ENCODE results near the gene USP36. TPM values are rescaled to one million over a fixed set of nuclear protein-coding genes. Genes with fewer than 3 reads are reported as not detected.

The USP36 gene
- total RNA-seq, 4 donors from 2014 or later, result 13.2 to 38.9 (median 22.4) TPM

DNA sequence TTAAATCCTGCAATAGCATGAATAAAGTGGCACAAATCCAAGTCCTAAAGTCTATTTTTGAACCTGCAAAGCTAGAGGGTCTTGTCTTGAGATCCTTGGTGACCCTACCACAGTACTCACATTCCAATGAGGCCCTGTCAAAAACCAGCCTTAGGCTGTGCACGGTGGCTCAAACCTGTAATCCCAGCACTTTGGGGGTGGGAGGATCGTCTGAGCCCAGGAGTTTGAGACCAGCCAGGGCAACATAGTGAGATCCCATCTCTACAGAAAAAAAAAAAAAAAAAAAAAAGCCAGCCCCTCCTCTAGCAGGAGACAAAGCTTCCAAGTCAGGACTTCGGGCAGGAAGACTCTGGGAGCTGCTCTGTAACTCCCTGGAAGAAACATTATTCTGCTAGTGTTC, 74.8 kb downstream of the USP36 start:
- Histone ChIP-seq H3K27ac (peak overlapping the region; percentile 55 to 72 (median 60)), H3K4me1 (peaks cover 39 to 91% (median 55%) of the 10 kb centered on the region in 3 donors), H3K36me3 (no peaks in the 10 kb centered on the region), H3K27me3 (no peaks in the 10 kb centered on the region), H3K9me3 (no peaks in the 10 kb centered on the region), H3K4me3 (no peak overlapping the region)
- intact Hi-C loops (cut with DNase I), result no loop called here
- TF ChIP-seq POLR2A (IDR thresholded peaks at IDR 0.05), result no peak
- TF ChIP-seq, protein P1, sequence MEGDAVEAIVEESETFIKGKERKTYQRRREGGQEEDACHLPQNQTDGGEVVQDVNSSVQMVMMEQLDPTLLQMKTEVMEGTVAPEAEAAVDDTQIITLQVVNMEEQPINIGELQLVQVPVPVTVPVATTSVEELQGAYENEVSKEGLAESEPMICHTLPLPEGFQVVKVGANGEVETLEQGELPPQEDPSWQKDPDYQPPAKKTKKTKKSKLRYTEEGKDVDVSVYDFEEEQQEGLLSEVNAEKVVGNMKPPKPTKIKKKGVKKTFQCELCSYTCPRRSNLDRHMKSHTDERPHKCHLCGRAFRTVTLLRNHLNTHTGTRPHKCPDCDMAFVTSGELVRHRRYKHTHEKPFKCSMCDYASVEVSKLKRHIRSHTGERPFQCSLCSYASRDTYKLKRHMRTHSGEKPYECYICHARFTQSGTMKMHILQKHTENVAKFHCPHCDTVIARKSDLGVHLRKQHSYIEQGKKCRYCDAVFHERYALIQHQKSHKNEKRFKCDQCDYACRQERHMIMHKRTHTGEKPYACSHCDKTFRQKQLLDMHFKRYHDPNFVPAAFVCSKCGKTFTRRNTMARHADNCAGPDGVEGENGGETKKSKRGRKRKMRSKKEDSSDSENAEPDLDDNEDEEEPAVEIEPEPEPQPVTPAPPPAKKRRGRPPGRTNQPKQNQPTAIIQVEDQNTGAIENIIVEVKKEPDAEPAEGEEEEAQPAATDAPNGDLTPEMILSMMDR (IDR thresholded peaks at IDR 0.05), result no peak
- WGBS, 2 donors, result 32 to 45% methylated on average over 2 to 3 of the region's 3 CpGs
- DNase-seq, result no peak

DNA sequence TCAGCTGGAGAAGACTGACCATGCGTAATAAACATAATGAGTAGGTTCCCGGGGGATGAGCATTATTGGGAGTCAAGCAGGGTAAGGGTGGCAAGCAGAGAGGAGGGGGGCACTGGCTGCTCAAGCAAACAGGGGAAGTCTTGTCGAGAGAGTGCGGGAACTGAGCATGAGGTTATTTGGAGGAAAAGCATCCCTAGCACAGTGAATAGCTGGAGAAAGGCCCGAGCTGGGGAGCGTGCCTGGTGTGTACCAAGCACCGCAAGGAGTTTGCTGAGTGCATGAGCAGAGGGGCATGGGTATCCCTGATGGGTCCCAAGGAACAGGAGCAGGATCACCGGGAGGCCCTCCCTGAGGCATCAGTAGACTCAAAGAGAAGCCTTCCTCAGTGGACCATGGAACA, 75.7 kb downstream of the USP36 start:
- TF ChIP-seq, protein P1 (IDR thresholded peaks at IDR 0.05), result no peak
- no peak for TF ChIP-seq POLR2A (IDR thresholded peaks at IDR 0.05)
- WGBS, 2 donors, result 88 to 91% methylated on average over 8 of the region's 8 CpGs

DNA sequence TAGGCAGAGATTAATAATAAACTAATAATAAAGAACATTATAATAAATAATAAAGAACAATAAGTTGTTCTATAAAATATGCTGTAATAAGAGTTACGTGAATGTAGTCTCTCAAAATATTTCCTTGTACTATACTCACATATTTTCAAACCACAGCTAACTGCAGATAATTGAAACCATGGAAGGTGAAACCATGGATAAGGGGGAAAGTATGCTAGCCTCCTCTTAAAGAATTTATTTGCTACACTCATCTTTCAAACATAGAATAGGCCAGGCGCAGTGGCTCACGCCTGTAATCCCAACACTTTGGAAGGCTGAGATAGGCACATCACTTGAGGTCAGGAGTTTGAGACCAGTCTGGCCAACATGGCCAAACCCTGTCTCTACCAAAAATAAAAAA, 77.1 kb downstream of the USP36 start:
- peaks cover 30 to 91% (median 55%) of the 10 kb centered on the region in 3 donors for H3K4me1 ChIP-seq

More for the DNA sequence above, 75.7 kb downstream of the USP36 start:
- H3K27ac ChIP-seq, result no peak overlapping the region
- H3K27me3 ChIP-seq, result no peaks in the 10 kb centered on the region
- no peaks in the 10 kb centered on the region for H3K36me3 ChIP-seq
- no peaks in the 10 kb centered on the region for H3K9me3 ChIP-seq
- H3K4me1 ChIP-seq, result peaks cover 39 to 91% (median 56%) of the 10 kb centered on the region in 3 donors
- no peak for DNase-seq
- no peak overlapping the region for H3K4me3 ChIP-seq
- intact Hi-C loops (cut with DNase I), result no loop called here

DNA sequence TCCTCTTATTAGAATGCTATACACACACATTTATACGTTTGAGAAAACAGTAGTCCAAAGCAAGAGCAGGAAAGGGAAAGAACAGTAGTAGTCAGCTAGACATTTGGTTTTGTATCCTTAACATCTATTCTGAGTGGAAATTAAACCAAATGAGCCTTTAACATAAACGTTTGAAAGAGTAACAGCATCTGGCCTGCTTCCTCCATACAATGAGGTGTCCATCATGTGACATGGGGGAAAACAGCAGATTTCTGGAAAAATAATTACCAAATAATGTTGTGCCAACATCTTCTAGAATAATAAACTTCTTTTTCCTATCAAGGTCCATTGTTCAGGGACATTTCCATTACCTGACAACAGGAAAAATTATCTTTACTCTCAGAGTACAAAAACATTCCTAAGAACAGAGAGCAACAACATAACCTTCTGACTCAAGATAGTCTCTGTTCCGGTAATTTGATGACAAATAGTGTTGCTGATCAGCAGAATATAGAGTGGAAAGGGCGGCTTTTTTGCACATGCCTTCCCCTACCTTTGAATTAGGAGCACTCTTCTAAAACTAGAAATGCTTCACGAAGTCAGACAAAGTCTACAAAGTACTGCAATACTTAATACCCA, 78.7 kb downstream of the USP36 start:
- Histone ChIP-seq H3K4me3 (no peak overlapping the region), H3K9me3 (no peaks in the 10 kb centered on the region), H3K4me1 (peaks cover 20 to 90% (median 52%) of the 10 kb centered on the region in 3 donors), H3K27ac (peak overlapping the region in 3 of 4 donors; percentile 26 to 61 (median 45)), H3K36me3 (no peaks in the 10 kb centered on the region), H3K27me3 (no peaks in the 10 kb centered on the region)
- intact Hi-C loops (cut with DNase I), result no loop called here
- no peak for DNase-seq
- 46 to 50% methylated on average over 5 of the region's 5 CpGs for WGBS, 2 donors
- TF ChIP-seq, protein P1 (IDR thresholded peaks at IDR 0.05), result no peak
- no peak for TF ChIP-seq POLR2A (IDR thresholded peaks at IDR 0.05)

More for the DNA sequence above, 77.1 kb downstream of the USP36 start:
- Histone ChIP-seq H3K4me3 (no peak overlapping the region), H3K36me3 (no peaks in the 10 kb centered on the region), H3K9me3 (no peaks in the 10 kb centered on the region), H3K27me3 (no peaks in the 10 kb centered on the region), H3K27ac (no peak overlapping the region)
- DNase-seq, result no peak
- intact Hi-C loops (cut with DNase I), result no loop called here
- WGBS, 2 donors, result 94 to 97% methylated on average over 3 of the region's 3 CpGs
- TF ChIP-seq, protein P1 (IDR thresholded peaks at IDR 0.05), result no peak
- TF ChIP-seq POLR2A (IDR thresholded peaks at IDR 0.05), result no peak

DNA sequence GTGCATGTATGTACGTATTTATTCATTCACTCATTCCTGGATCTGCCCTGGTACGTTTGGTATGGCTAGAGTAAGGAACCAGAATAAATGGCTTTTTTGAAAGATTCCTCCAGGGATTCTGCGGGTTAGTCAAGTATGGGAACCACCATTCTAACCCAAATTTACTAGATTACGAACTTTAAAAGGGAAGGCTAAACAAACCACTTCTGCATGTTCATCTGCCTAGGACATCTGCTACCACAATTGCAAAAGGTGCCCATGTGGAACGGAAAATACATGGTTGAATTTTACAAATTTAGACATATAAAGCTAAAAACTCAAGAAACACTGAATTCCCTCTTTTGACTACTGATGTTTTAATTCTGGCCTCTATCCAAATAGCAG, 80.7 kb downstream of the USP36 start:
- Histone ChIP-seq H3K27me3 (no peaks in the 10 kb centered on the region), H3K9me3 (no peaks in the 10 kb centered on the region), H3K27ac (peak overlapping the region in 2 of 4 donors; percentile 51 to 77), H3K4me1 (peaks cover 7 to 75% (median 33%) of the 10 kb centered on the region in 3 donors), H3K4me3 (no peak overlapping the region), H3K36me3 (no peaks in the 10 kb centered on the region)
- no peak for DNase-seq
- intact Hi-C loops (cut with DNase I), result no loop called here
- TF ChIP-seq, protein P1 (IDR thresholded peaks at IDR 0.05), result no peak
- no peak for TF ChIP-seq POLR2A (IDR thresholded peaks at IDR 0.05)
- WGBS, 2 donors, result 48 to 89% methylated on average over 5 of the region's 5 CpGs
